Measurements from ENCODE around the gene DCLK1.

Gene DCLK1

DNA sequence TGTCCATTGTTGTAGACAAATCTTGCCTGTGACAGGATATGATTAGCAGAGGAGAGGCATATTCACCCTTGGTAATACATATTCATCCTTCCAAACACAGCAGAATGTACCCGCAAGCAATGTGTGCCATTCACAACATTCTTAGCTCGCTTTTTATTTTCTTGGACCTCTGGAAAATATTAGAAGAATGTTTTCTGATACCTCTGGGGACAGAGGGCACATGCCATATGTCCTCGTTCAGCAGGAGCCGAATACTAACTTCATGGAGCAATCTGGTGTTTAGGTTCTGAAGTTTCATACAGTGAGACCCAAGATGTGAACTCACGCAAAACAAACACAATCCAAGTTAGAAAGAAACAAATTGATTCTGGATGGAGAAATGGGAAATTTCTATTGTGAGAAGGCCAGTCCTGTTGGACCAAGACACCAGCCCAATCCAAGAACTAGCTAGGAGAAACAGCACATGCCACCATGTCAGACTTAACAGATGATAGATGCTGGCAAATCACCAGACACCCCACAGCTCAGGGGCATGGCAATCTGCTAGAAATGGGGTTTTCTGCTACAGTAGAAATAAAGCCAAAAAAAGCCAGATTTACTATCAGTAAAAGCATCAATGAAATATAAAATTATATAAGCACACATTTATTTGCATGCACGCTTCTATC lies 297.4 kb downstream of the DCLK1 start:
- TF ChIP-seq POLR2A (IDR thresholded peaks at IDR 0.05; ENCODE audit: low read length) (no peak), GATA1 (IDR thresholded peaks at IDR 0.05; ENCODE audit: low read depth, low read length) (no peak)
- no peak for DNase-seq

DNA sequence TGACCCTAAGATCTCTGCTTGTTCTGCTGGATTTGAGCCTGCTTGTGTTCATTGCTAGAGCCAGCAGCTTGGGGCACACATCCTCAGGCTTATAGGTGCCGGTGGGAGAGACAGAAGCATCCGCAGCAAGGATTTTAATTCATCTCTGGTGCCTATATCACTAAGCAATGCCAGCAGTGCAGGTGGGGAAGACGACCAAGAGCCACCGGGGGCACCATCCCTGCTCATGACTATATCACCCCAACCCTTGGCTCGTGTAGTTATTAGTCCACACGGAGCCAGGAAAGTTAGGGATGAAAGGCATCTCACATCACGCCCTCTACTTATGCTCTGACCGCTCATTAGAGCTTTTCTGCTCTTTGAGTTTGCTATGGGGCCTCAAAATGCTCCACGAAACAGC lies 298.2 kb downstream of the DCLK1 start:
- no peak for DNase-seq
- TF ChIP-seq GATA1 (IDR thresholded peaks at IDR 0.05; ENCODE audit: low read depth, low read length) (no peak), POLR2A (IDR thresholded peaks at IDR 0.05; ENCODE audit: low read length) (no peak)

DNA sequence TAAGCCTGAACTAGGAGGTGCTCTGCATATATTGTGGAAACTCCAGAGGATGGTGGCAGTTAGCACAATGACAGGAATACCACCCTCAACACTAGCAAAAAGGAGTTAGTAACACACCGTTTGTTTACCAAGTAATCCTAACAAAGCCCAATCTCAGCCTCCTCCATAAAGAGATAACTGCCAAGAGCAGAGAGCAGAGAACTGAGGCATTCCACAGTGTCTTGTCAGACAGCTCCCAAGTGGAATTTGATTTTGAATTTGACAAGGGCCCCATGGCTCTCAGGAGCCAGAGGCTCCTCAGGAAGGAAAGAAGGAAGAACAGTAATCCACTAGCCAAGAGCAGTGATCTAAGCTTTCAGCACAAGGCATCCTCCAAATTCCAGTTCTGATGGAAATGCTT lies 298.6 kb downstream of the DCLK1 start:
- TF ChIP-seq POLR2A (IDR thresholded peaks at IDR 0.05; ENCODE audit: low read length) (no peak), GATA1 (IDR thresholded peaks at IDR 0.05; ENCODE audit: low read depth, low read length) (no peak)
- no peak for DNase-seq

DNA sequence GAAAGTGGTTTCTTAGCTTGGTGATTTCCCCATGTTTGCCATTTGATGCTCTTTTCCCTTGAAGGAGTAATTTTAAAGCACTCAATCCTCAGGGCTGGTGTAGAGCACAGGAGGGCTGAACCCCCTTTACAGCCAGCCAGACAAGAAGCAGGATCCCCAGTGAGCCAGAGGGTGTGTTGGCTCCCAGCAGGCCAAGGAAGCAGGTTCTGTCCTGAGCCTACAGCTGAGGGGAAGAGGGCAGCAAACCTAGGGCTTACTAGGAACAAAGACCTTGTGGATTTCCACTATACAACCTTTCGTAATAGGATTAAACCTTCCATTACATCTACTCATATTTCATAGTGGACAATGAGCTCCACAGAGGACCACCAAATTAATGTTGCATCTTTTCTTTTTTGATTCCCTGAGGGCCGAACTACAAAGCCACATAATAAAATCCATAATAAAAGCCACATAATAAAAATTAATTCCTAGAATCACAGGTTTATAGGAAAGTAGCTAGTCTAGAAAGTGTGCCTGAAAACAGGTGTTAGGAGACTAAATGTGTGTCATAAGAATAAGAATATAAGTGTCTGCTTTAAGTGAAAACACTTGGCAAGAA lies 300.2 kb downstream of the DCLK1 start:
- TF ChIP-seq GATA1 (IDR thresholded peaks at IDR 0.05; ENCODE audit: low read depth, low read length) = no peak
- TF ChIP-seq POLR2A (IDR thresholded peaks at IDR 0.05; ENCODE audit: low read length) = no peak
- DNase-seq = no peak

DNA sequence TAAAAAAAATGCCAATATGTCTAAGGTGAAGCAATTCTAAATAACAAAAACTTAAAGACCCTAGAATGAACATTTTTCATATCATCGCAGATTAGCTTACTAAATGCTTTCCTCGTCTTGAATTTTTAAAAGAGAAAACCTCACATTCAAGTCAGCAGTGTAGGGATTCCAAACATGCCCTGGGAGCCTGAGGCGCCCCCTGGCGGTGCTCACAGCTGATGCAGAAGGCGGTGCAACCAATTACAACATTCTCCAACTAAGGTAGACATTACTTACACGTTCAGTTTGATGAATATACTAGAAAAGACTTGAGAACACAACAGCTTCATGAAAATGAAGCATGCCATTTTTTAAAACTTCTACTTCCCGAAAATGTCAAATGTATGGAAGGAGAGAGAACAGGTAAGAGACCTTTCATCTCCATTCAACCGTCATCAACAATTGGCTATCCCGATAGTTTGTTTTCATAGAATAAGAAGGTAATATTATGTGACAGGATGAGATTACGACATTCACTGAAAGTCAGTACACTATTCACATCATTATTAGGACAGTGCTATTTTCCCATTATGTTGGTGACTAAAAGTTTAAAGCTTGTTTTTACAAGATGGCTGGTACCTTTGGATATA lies 304.4 kb downstream of the DCLK1 start:
- peak; percentile 12 to 43 for DNase-seq

DNA sequence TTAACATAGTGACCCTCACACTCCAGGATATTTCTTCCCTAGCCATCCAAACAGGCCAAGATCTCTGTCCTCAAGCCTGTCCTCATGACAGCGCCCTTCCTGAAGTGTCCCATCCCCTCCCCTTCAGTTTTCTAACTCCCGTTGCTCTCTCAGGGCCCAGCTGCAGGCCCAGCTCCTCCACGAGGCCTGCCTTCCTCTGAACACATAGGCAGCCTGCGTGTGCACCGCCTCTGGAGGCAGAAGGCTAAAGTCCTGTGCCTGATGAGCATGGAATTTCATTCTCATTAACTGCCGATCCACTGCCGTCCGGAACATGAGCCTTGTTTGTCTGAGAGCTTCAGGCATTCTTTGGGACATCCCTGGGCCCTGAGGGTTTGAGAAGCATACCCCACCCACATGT lies 306.4 kb downstream of the DCLK1 start:
- no peak for DNase-seq
- no peak for TF ChIP-seq POLR2A (IDR thresholded peaks at IDR 0.05; ENCODE audit: low read length)

More for the DNA sequence above, 304.4 kb downstream of the DCLK1 start:
- no peak for TF ChIP-seq GATA1 (IDR thresholded peaks at IDR 0.05; ENCODE audit: low read depth, low read length)
- no peak for TF ChIP-seq POLR2A (IDR thresholded peaks at IDR 0.05; ENCODE audit: low read length)

DNA sequence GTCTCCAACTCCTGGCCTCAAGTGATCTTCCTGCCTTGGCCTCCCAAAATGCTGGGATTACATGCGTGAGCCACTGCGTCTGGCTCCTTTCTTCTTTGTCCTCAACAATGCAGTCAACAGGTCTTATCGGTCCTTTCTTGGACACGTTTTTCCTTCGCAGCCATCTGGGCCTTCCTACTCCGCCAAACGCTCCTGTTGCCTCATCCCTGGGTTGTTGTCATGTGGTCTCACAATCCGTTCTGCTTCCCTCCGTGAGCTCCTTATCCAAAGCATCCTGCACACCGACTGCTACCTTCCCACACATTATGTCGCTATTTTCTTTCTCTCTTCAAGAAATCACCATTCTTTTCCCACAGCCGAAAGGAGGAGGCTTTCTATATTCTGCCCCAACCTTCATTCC lies 306.8 kb downstream of the DCLK1 start:
- DNase-seq = no peak
- no peak for TF ChIP-seq POLR2A (IDR thresholded peaks at IDR 0.05; ENCODE audit: low read length)
- TF ChIP-seq GATA1 (IDR thresholded peaks at IDR 0.05; ENCODE audit: low read depth, low read length) = no peak

DNA sequence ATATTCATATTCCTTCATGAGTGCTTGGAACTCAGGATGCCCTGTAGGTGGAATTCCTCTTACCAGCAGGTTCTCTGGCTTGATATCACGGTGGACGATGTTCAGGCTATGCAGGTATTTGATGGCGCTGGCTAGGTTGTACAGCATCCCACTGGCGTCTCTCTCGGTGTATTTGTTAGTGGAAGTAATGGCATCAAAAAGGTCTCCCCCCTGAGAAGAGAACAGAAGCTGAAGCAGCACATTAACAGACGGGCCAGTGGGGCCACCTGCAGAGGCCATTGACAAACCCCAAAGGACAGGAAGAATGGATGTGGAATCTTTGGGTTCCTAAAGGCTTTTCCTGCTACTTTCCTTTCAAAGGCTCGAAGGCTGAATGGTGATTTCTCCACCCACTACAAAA lies 308.5 kb downstream of the DCLK1 start:
- no peak for DNase-seq
- TF ChIP-seq GATA1 (IDR thresholded peaks at IDR 0.05; ENCODE audit: low read depth, low read length) = no peak
- TF ChIP-seq POLR2A (IDR thresholded peaks at IDR 0.05; ENCODE audit: low read length) = no peak

DNA sequence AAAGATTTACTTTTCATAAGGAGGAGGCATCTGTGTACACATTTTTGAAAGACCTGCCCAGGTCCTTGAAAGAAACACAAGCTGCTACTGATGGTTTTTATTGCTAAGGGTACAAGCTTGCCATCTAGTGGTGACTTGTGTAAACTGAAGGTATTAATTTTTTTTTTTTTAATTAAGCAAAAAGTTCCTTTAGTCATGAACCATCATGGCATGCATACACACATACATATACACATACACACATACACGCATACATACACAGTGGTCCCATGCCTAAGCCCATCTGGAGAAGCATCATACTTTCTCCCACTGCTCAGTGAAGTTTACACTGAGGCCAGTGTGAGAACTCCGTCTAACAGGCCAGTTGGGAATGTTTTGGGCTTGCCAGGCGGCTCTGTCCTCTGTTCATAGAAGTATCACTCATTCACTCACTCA lies 312.5 kb downstream of the DCLK1 start:
- peak; percentile 14 to 46 for DNase-seq
- TF ChIP-seq GATA1 (IDR thresholded peaks at IDR 0.05; ENCODE audit: low read depth, low read length) (no peak), POLR2A (IDR thresholded peaks at IDR 0.05; ENCODE audit: low read length) (no peak)

DNA sequence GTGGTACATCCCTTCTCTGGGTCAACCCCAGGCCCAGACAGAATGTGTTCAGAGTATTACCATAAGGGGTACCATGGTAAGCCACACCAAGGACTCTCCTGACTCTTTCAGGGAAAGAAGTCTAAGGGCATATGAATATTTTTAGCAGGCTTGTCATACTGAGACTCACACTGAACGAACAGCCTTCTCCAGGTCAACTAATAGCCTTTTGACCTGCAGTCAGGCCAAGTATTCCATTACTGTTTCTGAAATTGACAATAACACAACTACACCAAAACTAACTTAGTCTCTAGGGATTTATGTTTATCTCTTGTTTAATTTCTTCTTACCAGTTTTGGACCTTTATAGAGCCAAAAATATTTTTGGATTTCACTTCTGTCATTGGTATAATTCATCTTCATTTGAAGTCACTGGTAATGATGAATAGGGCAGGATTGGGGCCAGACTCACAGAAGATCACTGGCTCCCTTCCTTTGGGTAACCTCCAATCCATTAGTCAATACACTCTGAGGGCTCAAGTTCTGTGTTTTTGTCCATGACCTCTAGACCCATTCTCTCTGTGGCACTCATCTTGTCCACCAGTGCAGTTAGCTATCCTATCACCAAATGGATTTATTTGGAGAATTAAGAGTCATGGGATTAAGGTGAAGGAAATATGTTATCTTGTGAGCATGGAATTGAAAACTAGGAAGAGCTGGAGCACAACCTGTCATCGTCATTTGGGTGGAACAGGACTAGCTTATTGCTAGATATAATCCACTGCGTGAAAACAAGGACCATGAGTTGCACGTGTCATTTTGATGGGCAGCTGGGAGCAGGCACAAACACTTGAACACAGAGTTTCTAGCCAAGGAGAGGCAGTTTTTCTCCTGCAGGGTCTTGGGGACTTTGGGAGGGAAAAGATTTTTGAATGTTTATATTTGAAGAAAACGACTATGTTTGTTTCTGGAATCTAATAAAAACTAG lies 313.3 kb downstream of the DCLK1 start:
- no peak for DNase-seq
- TF ChIP-seq POLR2A (IDR thresholded peaks at IDR 0.05; ENCODE audit: low read length) = no peak

DNA sequence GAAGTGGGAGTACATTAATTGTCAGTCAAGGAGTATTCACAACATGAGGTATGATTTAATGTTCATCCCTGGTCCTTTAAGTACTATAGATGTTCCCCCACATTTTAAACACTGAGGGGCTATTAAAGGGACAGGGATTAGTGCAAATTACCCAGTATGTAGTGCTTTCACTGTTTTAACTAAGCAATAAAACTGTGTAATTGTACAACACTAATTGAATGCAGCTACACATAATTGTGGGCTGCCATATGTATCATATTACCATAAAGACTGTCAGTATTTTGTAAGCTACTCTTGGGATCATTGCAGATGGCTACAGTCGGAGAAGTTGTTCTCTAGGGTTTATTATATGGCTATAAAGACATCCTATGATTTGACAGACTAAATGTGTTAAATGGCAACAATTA lies 316.6 kb downstream of the DCLK1 start:
- DNase-seq = no peak
- TF ChIP-seq POLR2A (IDR thresholded peaks at IDR 0.05; ENCODE audit: low read length) = no peak
- TF ChIP-seq GATA1 (IDR thresholded peaks at IDR 0.05; ENCODE audit: low read depth, low read length) = no peak

DNA sequence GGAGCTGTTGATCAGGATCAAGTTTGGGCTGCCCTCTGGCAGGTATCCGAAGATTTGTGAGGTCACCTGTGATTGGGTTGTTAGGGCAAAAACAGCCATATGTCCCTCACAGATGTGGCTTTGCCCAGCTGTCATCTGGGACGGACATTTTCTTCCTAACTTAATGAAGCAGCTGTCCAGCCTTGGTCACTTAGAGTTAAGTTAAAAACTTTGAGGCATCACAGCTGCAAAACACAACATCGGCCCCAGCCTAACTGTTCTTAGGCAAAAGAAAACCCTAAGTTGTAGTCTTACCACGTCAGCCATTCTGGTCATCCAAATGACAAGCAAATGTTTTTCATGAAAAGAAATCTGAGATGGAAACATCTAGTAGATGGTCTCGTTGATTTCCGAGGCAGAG lies 318.4 kb downstream of the DCLK1 start:
- no peak for DNase-seq
- TF ChIP-seq POLR2A (IDR thresholded peaks at IDR 0.05; ENCODE audit: low read length) (no peak), GATA1 (IDR thresholded peaks at IDR 0.05; ENCODE audit: low read depth, low read length) (no peak)

DNA sequence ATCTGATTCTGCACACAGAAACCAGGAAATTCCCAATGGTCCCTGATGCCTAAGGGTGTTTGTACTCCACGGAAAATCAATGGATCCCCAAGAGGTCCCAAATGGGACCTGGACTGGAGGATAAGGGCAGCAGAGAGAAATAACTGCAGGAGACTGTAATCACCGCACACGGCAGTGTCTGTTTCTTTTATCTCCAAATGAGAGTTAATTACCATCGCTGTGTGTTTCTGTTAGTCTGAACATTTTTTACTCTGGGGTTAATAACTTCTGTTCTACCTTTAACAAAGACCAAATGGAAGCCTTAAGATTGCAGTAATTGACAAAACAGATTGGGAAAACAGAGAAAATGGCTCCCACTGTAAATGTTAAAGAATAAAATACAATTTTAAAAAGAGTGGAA lies 320.9 kb downstream of the DCLK1 start:
- no peak for DNase-seq
- TF ChIP-seq POLR2A (IDR thresholded peaks at IDR 0.05; ENCODE audit: low read length) = no peak
- TF ChIP-seq GATA1 (IDR thresholded peaks at IDR 0.05; ENCODE audit: low read depth, low read length) = no peak

DNA sequence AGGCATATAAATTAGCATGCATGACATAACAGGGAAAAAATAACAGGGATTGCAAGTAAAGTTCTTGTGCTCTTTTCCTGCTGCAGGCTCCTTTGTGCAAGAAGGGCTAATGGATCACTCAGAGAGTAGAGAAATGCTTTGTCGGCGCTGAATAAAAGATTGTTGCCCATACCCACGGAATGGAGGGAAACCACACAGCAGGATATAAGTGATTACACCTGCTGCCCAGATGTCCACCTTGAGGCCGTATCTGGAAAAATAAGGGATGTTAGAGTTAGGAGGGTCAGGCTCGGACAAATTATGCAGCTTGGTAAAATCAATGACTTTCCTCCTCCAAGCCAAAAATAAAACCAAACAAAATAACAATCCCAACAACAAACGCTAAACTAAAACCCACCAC lies 322.3 kb downstream of the DCLK1 start:
- no peak for DNase-seq
- TF ChIP-seq POLR2A (IDR thresholded peaks at IDR 0.05; ENCODE audit: low read length) = no peak
- TF ChIP-seq GATA1 (IDR thresholded peaks at IDR 0.05; ENCODE audit: low read depth, low read length) = no peak

Measured in erythroblast (primary cell).